Smooth muscle cell (in vitro differentiated cells): ENCODE results near the gene SAMM50. TPM values are rescaled to one million over a fixed set of nuclear protein-coding genes. Genes with fewer than 3 reads are reported as not detected.

Experiments used
- DNase-seq: peaks from one replicate; lab custom pipeline; 2025; ENCODE audit not compliant: unreplicated experiment; lab: John Stamatoyannopoulos, UW
- H2AFZ ChIP-seq: fragments of 200-600 bp; sonication (generic); 2 replicates; pipeline ENCODE4 v1.6.0; 2016; ENCODE audit warnings: antibody characterized with exemption, low read depth, mild to moderate bottlenecking
- H3F3A ChIP-seq: fragments of 200-600 bp; sonication (generic); 2 replicates; pipeline ENCODE4 v1.6.0; 2017; ENCODE audit warnings: antibody characterized with exemption, low read depth
- H3K27ac ChIP-seq: fragments of 200-600 bp; sonication (generic); 2 replicates; pipeline ENCODE4 v1.5.1; 2016; ENCODE audit warnings: low read depth, mild to moderate bottlenecking
- H3K27me3 ChIP-seq: fragments of 200-600 bp; sonication (generic); 2 replicates; pipeline ENCODE4 v1.6.1; 2016; ENCODE audit warnings: low read depth, mild to moderate bottlenecking
- H3K36me3 ChIP-seq: fragments of 200-600 bp; sonication (generic); 2 replicates; pipeline ENCODE4 v1.5.1; 2016; ENCODE audit warnings: low read depth
- H3K4me1 ChIP-seq: fragments of 200-600 bp; sonication (generic); 2 replicates; pipeline ENCODE4 v1.5.1; 2016; ENCODE audit warnings: low read depth
- H3K4me2 ChIP-seq: fragments of 200-600 bp; sonication (generic); 2 replicates; pipeline ENCODE4 v1.6.0; 2016; ENCODE audit warnings: mild to moderate bottlenecking
- H3K4me3 ChIP-seq: fragments of 200-600 bp; sonication (generic); 2 replicates; pipeline ENCODE4 v1.5.1; 2016; ENCODE audit warnings: mild to moderate bottlenecking
- H3K79me2 ChIP-seq: fragments of 200-600 bp; sonication (generic); 2 replicates; pipeline ENCODE4 v1.6.0; 2016; ENCODE audit warnings: low read depth, mild to moderate bottlenecking
- H3K9ac ChIP-seq: fragments of 200-600 bp; sonication (generic); 2 replicates; pipeline ENCODE4 v1.6.0; 2016; ENCODE audit warnings: low read depth
- H3K9me3 ChIP-seq: fragments of 200-600 bp; sonication (generic); replicated peaks from 2 replicates; pipeline ENCODE4 v1.5.1; 2016; ENCODE audit warnings: low read depth
- H4K20me1 ChIP-seq: fragments of 200-600 bp; sonication (generic); 2 replicates; pipeline ENCODE4 v1.6.0; 2016; ENCODE audit warnings: low read depth
- whole genome bisulfite sequencing: methylation state at CpG from one replicate; pipeline ENCODE4 v1.1.7; 2016; ENCODE audit warnings: low lambda C conversion rate; 5-methylcytosine and 5-hydroxymethylcytosine counted together
- polyA plus RNA-seq: library from polyadenylated mRNA; unstranded; fragments of >200 nt; fragmentation: Nextera tagmentation; extraction: Ambion mirVana; gene quantifications from 2 replicates; pipeline ENCODE4 v1.2.1, GENCODE V29; 2016
- total RNA-seq: library from RNA; depleted of rRNA; stranded (reverse); fragments of >200 nt; gene quantifications from 2 replicates; pipeline ENCODE4 v1.2.3, GENCODE V29; 2014
- TF ChIP-seq, protein P1 (sequence below): fragments of 200-600 bp; sonication (generic); IDR thresholded peaks from 2 replicates; pipeline ENCODE4 v1.5.1; 2017; ENCODE audit warnings: borderline replicate concordance, mild to moderate bottlenecking, antibody characterized with exemption; ENCODE audit not compliant: insufficient read depth, poor library complexity, severe bottlenecking

SAMM50 gene
- total and polyA plus RNA-seq, 2 experiments from 2014 or later: 43.6 to 56.1 TPM

DNA sequence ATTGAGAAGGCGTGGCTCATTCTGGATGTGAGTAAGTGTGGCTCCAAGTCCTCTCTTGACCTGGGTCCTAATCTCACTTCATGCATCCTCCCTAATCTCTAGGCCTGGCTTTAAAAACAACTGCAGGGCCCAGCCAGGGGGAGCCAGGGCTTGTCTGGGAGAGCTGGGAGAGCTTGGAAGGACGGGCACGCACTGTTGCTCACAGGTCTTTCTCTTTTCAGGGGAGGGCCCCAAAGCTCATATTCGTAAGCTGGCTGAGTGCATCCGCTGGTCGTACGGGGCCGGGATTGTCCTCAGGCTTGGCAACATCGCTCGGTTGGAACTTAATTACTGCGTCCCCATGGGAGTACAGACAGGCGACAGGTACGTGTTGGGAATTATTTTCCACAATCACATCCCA is 34.8 kb downstream of the SAMM50 start:
- Histone ChIP-seq H4K20me1 (peaks cover 32% of the 10 kb centered on the region), H3K36me3 (peaks cover 12% of the 10 kb centered on the region), H3K4me3 (no peak overlapping the region), H3F3A (no peaks in the 10 kb centered on the region), H3K9me3 (no peaks in the 10 kb centered on the region), H3K4me2 (no peak overlapping the region), H3K4me1 (no peaks in the 10 kb centered on the region), H3K27ac (no peak overlapping the region), H2AFZ (no peak overlapping the region), H3K79me2 (no peaks in the 10 kb centered on the region), H3K27me3 (no peaks in the 10 kb centered on the region), H3K9ac (no peak overlapping the region)
- WGBS: 95% methylated on average over 13 of the region's 13 CpGs
- TF ChIP-seq, protein P1, sequence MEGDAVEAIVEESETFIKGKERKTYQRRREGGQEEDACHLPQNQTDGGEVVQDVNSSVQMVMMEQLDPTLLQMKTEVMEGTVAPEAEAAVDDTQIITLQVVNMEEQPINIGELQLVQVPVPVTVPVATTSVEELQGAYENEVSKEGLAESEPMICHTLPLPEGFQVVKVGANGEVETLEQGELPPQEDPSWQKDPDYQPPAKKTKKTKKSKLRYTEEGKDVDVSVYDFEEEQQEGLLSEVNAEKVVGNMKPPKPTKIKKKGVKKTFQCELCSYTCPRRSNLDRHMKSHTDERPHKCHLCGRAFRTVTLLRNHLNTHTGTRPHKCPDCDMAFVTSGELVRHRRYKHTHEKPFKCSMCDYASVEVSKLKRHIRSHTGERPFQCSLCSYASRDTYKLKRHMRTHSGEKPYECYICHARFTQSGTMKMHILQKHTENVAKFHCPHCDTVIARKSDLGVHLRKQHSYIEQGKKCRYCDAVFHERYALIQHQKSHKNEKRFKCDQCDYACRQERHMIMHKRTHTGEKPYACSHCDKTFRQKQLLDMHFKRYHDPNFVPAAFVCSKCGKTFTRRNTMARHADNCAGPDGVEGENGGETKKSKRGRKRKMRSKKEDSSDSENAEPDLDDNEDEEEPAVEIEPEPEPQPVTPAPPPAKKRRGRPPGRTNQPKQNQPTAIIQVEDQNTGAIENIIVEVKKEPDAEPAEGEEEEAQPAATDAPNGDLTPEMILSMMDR: no peak
- no peak for DNase-seq

DNA sequence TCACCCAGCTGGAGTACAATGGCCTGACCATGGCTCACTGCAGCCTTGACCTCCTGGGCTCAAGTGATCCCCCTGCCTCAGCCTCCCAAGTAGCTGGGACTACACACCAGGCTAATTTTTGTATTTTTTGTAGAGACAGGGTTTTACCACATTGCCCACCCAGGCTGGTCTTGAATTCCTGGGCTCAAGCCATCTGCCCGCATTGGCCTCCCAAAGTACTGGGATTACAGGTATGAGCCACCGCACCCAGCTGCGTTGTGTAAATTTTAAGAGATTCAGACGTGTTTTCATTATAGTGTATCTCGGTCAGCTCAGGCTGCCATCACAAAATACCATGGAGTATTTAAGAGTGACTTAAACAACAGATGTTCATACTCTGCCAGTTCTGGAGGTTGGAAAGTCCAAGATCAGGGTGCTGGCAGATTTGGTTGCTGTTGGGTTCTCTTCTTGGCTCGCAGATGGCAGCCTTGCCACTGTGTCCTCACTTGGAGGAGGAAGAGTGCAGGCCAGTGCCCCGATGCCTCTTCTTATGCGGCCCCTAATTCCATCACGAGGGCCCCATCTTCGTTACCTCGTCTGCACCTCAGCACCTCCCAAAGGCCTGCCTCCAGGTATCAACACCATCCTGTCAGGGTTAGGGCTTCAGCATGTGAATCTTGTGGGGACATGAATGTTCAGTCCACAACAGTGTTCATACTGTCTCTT is 36.2 kb downstream of the SAMM50 start:
- Histone ChIP-seq H3K27ac (no peak overlapping the region), H3K9ac (no peak overlapping the region)

DNA sequence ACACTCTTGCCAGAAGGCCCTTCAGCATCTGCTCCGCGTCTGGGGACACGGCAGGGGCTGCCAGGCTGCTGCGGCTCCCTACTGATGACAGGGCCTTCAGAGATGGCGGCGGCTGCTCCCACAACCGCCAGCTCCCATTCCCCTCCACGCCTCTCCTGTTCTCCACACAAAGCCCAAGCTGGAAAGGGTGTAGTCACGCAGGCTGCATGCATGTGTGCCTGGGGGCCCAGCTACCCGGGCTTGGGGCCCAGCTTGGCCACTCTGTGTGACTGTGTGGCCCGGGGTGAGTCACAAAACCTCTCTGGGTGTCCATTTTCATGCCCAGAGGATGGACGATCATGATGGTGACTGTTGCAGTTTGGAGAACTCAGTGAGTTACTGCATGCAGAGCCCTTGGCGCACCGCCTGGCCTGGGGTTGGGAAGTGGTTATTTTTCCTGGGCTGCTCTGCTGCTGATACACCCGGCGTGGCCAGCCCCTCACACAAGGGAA is 37.1 kb downstream of the SAMM50 start:
- no peak overlapping the region for H3K4me3 ChIP-seq
- no peaks in the 10 kb centered on the region for H3K9me3 ChIP-seq
- no peak overlapping the region for H3K9ac ChIP-seq
- WGBS: 90% methylated on average over 16 of the region's 16 CpGs
- H3F3A ChIP-seq: no peaks in the 10 kb centered on the region
- no peak overlapping the region for H3K27ac ChIP-seq
- no peaks in the 10 kb centered on the region for H3K79me2 ChIP-seq
- peaks cover 12% of the 10 kb centered on the region for H3K36me3 ChIP-seq
- no peaks in the 10 kb centered on the region for H3K4me1 ChIP-seq
- no peak overlapping the region for H3K4me2 ChIP-seq
- TF ChIP-seq, protein P1: no peak
- H3K27me3 ChIP-seq: no peaks in the 10 kb centered on the region
- no peak for DNase-seq
- peaks cover 44% of the 10 kb centered on the region for H4K20me1 ChIP-seq
- no peak overlapping the region for H2AFZ ChIP-seq

More for the DNA sequence above, 36.2 kb downstream of the SAMM50 start:
- H3K36me3 ChIP-seq: peaks cover 12% of the 10 kb centered on the region
- H3K79me2 ChIP-seq: no peaks in the 10 kb centered on the region
- peaks cover 44% of the 10 kb centered on the region for H4K20me1 ChIP-seq
- no peak for DNase-seq
- no peaks in the 10 kb centered on the region for H3K9me3 ChIP-seq
- H3K4me1 ChIP-seq: no peaks in the 10 kb centered on the region
- H2AFZ ChIP-seq: no peak overlapping the region
- H3K4me3 ChIP-seq: no peak overlapping the region
- no peak overlapping the region for H3K4me2 ChIP-seq
- H3K27me3 ChIP-seq: no peaks in the 10 kb centered on the region
- WGBS: 97% methylated on average over 11 of the region's 11 CpGs
- TF ChIP-seq, protein P1: no peak
- no peaks in the 10 kb centered on the region for H3F3A ChIP-seq
